Endothelial cell of umbilical vein (primary cell): ENCODE data around the gene TRPM3. TPM values are rescaled to one million over a fixed set of nuclear protein-coding genes. Genes with fewer than 3 reads are reported as not detected.

ENCODE experiments used
- BruUV-seq: library from RNA; stranded (reverse); fragments of 400-500 nt; replicated peaks from 2 replicates; lab custom pipeline; 2021; lab: Mats Ljungman, UMichigan
- CTCF ChIA-PET: fragments of 300-600, 350-600 bp; sonication (Branson Sonifier 250); formaldehyde crosslinking; loops from one replicate; lab custom pipeline; 2021; ENCODE audit warnings: antibody characterized with exemption, inconsistent platforms; lab: Charles Lee
- POLR2A ChIA-PET: fragments of 300-600, 350-600 bp; sonication (Branson Sonifier 250); formaldehyde crosslinking; loops from one replicate; lab custom pipeline; 2021; ENCODE audit warnings: antibody characterized with exemption, inconsistent platforms; lab: Charles Lee
- DNase-seq: peaks from one replicate; pipeline ENCODE4 v3.0.0-alpha.2; 2011; ENCODE audit warnings: low read depth, low spot score
- FAIRE-seq: peaks from 2 replicates; lab custom pipeline; 2011; peaks lifted over from hg19 to GRCh38; lab: Jason Lieb, UNC
- H2AFZ ChIP-seq: 2 replicates; pipeline ENCODE4 v1.6.0; 2012; ENCODE audit warnings: low read depth, low read length, control low read depth, inconsistent platforms
- H3K27ac ChIP-seq: 2 replicates; pipeline ENCODE4 v1.5.1; 2011; ENCODE audit warnings: low read depth, mild to moderate bottlenecking, control low read depth, low read length, moderate library complexity; ENCODE audit not compliant: insufficient read depth
- H3K27me3 ChIP-seq, 2 experiments: 2 replicates each; pipeline versions ENCODE4 v1.6.0 to v1.6.1; 2011; ENCODE audit warnings: low read length in 2 of 2, mixed read lengths in 1 of 2; ENCODE audit not compliant: control insufficient read depth in 2 of 2, insufficient read depth in 2 of 2
- H3K36me3 ChIP-seq, 2 experiments: 2 replicates in 1 of 2; 3 replicates in 1 of 2; pipeline ENCODE4 v1.5.1; 2011; ENCODE audit warnings: low read length in 2 of 2, mild to moderate bottlenecking in 1 of 2, moderate library complexity in 1 of 2; ENCODE audit not compliant: control insufficient read depth in 2 of 2, insufficient read depth in 2 of 2; ENCODE audit errors: extremely low read depth in 1 of 2
- H3K4me1 ChIP-seq: 3 replicates; pipeline ENCODE4 v1.5.1; 2011; ENCODE audit warnings: mild to moderate bottlenecking, low read length; ENCODE audit not compliant: control insufficient read depth, insufficient read depth; ENCODE audit errors: extremely low read depth
- H3K4me2 ChIP-seq: 2 replicates; pipeline ENCODE4 v1.6.1; 2011; ENCODE audit warnings: low read length, control low read depth, mixed read lengths; ENCODE audit not compliant: insufficient read depth
- H3K4me3 ChIP-seq, 3 experiments: fragments of 200-600 bp in 1 of 3; sonication (generic), shearing (Covaris generic) in 1 of 3; replicated peaks in 1 of 3; 2 replicates each; pipeline ENCODE4 v1.5.1; 2011 to 2016; ENCODE audit warnings: control low read depth in 3 of 3, low read length in 3 of 3, mild to moderate bottlenecking in 2 of 3, inconsistent platforms in 1 of 3, low read depth in 1 of 3, moderate library complexity in 1 of 3; ENCODE audit not compliant: insufficient read depth in 1 of 3
- H3K79me2 ChIP-seq: 2 replicates; pipeline ENCODE4 v1.6.0; 2012; ENCODE audit warnings: low read length, inconsistent platforms; ENCODE audit not compliant: control insufficient read depth, insufficient read depth
- H3K9ac ChIP-seq: replicated peaks from 2 replicates; pipeline ENCODE3; 2011; ENCODE audit warnings: low read length, control low read depth; ENCODE audit not compliant: insufficient read depth; ENCODE audit errors: extremely low read depth
- H3K9me1 ChIP-seq: replicated peaks from 3 replicates; pipeline ENCODE4 v1.6.0; 2011; ENCODE audit warnings: mild to moderate bottlenecking, low read length; ENCODE audit not compliant: control insufficient read depth, insufficient read depth; ENCODE audit errors: extremely low read depth
- H3K9me3 ChIP-seq: replicated peaks from 2 replicates; pipeline ENCODE4 v1.5.1; 2012; ENCODE audit warnings: low read length, inconsistent platforms; ENCODE audit not compliant: control insufficient read depth, insufficient read depth
- H4K20me1 ChIP-seq: replicated peaks from 2 replicates; pipeline ENCODE3; 2011; ENCODE audit warnings: mild to moderate bottlenecking, low read length; ENCODE audit not compliant: control insufficient read depth, insufficient read depth; ENCODE audit errors: extremely low read depth
- CTCF ChIP-seq, 2 donors: IDR thresholded peaks; 1 replicate in 1 of 2; 2 replicates in 1 of 2; pipeline ENCODE4 v1.5.1; 2011; ENCODE audit warnings: low read length in 2 of 2, mild to moderate bottlenecking in 2 of 2, moderate library complexity in 2 of 2, control low read depth in 1 of 2, inconsistent platforms in 1 of 2, low read depth in 1 of 2; ENCODE audit not compliant: insufficient read depth in 1 of 2; ENCODE audit errors: extremely low read depth in 1 of 2
- EZH2 ChIP-seq: IDR thresholded peaks from 2 replicates; pipeline ENCODE4 v1.6.1; 2012; ENCODE audit warnings: borderline replicate concordance, low read depth, mild to moderate bottlenecking, moderate library complexity, low read length, inconsistent platforms; ENCODE audit not compliant: severe bottlenecking
- FOS ChIP-seq: IDR thresholded peaks from 2 replicates; pipeline ENCODE4 v1.6.1; 2011; ENCODE audit warnings: mild to moderate bottlenecking, low read length, moderate library complexity, borderline replicate concordance; ENCODE audit not compliant: insufficient read depth
- GATA2 ChIP-seq: IDR thresholded peaks from 2 replicates; pipeline ENCODE4 v1.7.0; 2011; ENCODE audit warnings: low read depth, mild to moderate bottlenecking, moderate library complexity, mixed read lengths, low read length; ENCODE audit not compliant: insufficient read length, insufficient read depth
- JUN ChIP-seq: IDR thresholded peaks from 2 replicates; pipeline ENCODE4 v1.6.1; 2011; ENCODE audit warnings: borderline replicate concordance, low read depth; ENCODE audit not compliant: insufficient read length, insufficient read depth
- MAX ChIP-seq: IDR thresholded peaks from 2 replicates; pipeline ENCODE4 v1.6.1; 2011; ENCODE audit not compliant: insufficient read depth, insufficient read length
- MYC ChIP-seq: IDR thresholded peaks from one replicate; pipeline ENCODE4 v1.6.1; 2011; ENCODE audit warnings: mild to moderate bottlenecking, low read depth, low read length
- POLR2A ChIP-seq: IDR thresholded peaks from 2 replicates; pipeline ENCODE4 v1.6.1; 2012; ENCODE audit warnings: low read depth, mild to moderate bottlenecking, control low read depth, low read length
- POLR2AphosphoS5 ChIP-seq: IDR thresholded peaks from 2 replicates; pipeline ENCODE4 v1.6.1; 2012; ENCODE audit warnings: low read depth, mild to moderate bottlenecking, control low read depth, low read length, moderate library complexity; ENCODE audit not compliant: insufficient read depth
- dilution Hi-C: fragments of 300-500 bp; cut with MboI; formaldehyde crosslinking; loops from one replicate; pipeline ENCODE4 v1.15.0; 2019; ENCODE audit warnings: low sequenced_read_pairs; ENCODE audit not compliant: extremely low pct_ligation_motif_present
- intact Hi-C: fragments of 100-400 bp; cut with micrococcal nuclease; formaldehyde crosslinking; loops from one replicate; pipeline ENCODE4 v1.10.0; 2022
- polyA plus RNA-seq, 4 experiments: library from polyadenylated mRNA; depleted of rRNA in 3 of 4; stranded (reverse) in 3 of 4; unstranded in 1 of 4; fragments of >200 nt; gene quantifications; 2 replicates each; pipeline versions ENCODE4 v1.2.1 to v1.2.3, GENCODE V29; 2011 to 2012; ENCODE audit warnings: missing spikeins in 1 of 4
- total RNA-seq: library from RNA; stranded (reverse); gene quantifications from 2 replicates; pipeline ENCODE4 v1.2.3, GENCODE V29; 2021

The TRPM3 gene
- total and polyA plus RNA-seq, 2 donors (not counting 3 experiments of a cell fraction or from before 2014, with no cell fraction given) = 0.17 to 0.33 TPM

GRCh38 chr9:70607926-70608325, 513.5 kb downstream of the TRPM3 start:
- Histone ChIP-seq H3K9ac (no peak overlapping the region), H3K79me2 (no peaks in the 10 kb centered on the region), H3K4me2 (no peak overlapping the region), H3K36me3 (no peaks in the 10 kb centered on the region), H3K9me1 (no peaks in the 10 kb centered on the region), H4K20me1 (no peaks in the 10 kb centered on the region), H3K9me3 (no peaks in the 10 kb centered on the region), H3K27me3 (peaks cover 0 to 4% of the 10 kb centered on the region in 2 experiments), H3K27ac (no peak overlapping the region), H3K4me3 (no peak overlapping the region), H3K4me1 (no peaks in the 10 kb centered on the region), H2AFZ (no peak overlapping the region)
- no peak for DNase-seq
- CTCF ChIA-PET = no interaction called here
- TF ChIP-seq JUN = no peak
- no peak for TF ChIP-seq FOS
- TF ChIP-seq EZH2 = no peak
- no peak for TF ChIP-seq GATA2
- TF ChIP-seq POLR2AphosphoS5 = no peak
- TF ChIP-seq CTCF (IDR thresholded peaks at IDR 0.05; ENCODE audit: extremely low read depth in 1 of 2, insufficient read depth in 1 of 2, low read depth in 1 of 2, low read length in 2 of 2) = no peak
- no peak for TF ChIP-seq MAX
- no peak for TF ChIP-seq POLR2A
- no peak for TF ChIP-seq MYC
- dilution Hi-C loops (no loop called here), intact Hi-C loops (no loop called here)
- no peak for FAIRE-seq
- BruUV-seq = no TSS peak
- POLR2A ChIA-PET = interaction anchor here (0.6 kb wide), 1 partner anchor 1491 kb away, joined by 6 read pairs; no protein-coding TSS in a partner anchor
